Stimulated activated CD4-positive, alpha-beta T cell treated with anti-CD3 and anti-CD28 coated beads, Interleukin-12 subunit alpha, Interleukin-12 subunit beta, amount 100 ng/mL, for 4 hours (primary cell): ENCODE measurements around the gene ST6GALNAC1.

ENCODE experiments used
- DNase-seq: peaks from one replicate; pipeline ENCODE4 v3.0.0-alpha.2; 2020

ST6GALNAC1 gene, protein sequence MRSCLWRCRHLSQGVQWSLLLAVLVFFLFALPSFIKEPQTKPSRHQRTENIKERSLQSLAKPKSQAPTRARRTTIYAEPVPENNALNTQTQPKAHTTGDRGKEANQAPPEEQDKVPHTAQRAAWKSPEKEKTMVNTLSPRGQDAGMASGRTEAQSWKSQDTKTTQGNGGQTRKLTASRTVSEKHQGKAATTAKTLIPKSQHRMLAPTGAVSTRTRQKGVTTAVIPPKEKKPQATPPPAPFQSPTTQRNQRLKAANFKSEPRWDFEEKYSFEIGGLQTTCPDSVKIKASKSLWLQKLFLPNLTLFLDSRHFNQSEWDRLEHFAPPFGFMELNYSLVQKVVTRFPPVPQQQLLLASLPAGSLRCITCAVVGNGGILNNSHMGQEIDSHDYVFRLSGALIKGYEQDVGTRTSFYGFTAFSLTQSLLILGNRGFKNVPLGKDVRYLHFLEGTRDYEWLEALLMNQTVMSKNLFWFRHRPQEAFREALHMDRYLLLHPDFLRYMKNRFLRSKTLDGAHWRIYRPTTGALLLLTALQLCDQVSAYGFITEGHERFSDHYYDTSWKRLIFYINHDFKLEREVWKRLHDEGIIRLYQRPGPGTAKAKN

DNA sequence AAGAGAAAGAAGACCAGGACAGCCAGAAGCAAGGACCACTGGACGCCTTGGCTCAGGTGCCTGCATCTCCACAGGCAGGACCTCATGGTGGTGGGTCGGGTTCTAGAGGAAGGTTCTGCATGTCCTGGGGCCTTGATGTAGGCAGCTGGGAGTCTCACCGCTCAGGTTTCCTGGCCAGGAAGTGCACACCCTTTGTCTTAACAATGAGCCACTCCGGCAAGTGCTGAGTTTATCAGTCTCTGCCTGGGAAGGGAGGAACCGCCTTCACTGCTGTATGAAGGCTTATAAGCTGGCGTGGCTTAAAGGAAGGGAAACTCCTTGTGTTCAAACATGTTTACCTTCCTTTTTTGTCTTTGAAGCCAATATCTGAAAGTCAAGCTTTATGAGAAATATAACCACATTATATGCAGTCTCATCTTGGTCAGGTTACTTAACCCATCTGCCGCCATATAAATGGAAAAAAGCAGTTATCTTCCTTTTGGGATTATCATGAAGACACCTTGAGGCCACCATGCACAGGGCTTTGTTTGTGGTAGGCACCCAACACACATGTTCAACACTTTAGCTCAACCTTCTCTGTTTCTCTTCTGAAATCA is at the start of gene ST6GALNAC1:
ST6GALNAC1 (minus strand) TSS at position 205 of the 596 bp plus-strand sequence; CDS start at position 86, 119 bp downstream.
- no peak for DNase-seq

- no peak for DNase-seq
These were observed 48.0 kb upstream of the ST6GALNAC1 start for GRCh38 chr17:76691379-76692191.

- DNase-seq = no peak
These were observed 47.2 kb upstream of the ST6GALNAC1 start for GRCh38 chr17:76690596-76691280.

DNA sequence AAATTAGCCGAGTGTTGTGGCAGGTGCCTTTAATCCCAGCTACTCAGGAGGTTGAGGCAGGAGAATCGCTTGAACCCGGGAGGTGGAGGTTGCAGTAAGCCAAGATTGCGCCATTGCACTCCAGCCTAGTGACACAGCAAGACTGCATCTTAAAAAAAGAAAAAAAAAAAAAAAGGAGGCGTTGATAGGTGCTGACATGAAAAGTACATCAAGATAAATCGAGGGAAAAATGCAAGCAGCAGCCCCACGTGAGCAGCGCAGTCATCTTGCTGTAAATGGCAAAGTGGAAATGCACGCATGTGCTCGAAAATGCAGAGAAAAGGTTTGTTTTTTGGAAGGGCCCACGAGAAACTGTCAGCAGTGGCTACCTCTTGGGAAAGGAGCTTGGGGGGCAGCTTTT is 46.3 kb upstream of the ST6GALNAC1 start:
- DNase-seq = no peak

- no peak for DNase-seq
These were observed 44.6 kb upstream of the ST6GALNAC1 start for GRCh38 chr17:76688165-76688622.

DNA sequence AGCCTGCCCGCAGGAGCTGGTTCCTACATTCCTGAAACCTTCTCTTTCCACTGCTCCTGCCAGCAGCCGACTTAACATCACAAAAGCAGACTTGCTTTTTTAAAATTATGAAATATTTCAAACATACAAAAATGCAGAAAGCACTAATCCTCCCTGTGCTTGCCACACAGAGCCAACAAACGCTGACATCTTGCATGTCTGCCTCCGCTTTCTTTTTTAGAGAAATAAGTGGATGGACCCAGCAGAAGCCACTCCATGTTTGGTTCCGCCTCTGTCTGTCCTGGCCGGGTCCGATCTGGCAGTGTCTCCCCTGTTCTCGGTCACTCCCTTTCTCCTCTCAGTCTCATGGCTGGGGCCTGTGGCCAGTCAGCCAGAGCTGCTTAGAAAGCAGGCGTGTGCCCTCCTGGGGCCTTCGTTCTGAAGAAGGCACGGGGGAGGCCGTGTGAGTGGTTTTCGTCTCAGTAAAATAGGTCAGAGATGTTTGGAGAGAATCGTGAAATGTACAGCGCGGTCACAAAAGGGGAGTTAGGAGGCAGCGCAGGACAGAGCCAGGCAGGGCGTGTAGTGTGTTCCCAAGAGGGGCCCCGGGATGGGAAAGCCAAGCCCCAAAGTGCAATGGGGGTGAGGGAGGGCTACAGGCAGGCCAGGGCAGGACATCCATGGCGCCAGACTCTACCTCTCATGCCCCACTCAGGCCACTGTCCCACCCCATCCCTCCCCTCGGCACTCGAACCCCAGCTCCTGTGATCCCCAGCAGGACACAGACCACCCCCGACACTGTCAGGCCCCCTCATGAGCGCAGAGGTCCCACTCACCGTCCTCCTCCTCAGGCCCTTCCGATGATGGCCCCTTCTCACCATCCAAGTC is 44.0 kb upstream of the ST6GALNAC1 start:
- no peak for DNase-seq

DNA sequence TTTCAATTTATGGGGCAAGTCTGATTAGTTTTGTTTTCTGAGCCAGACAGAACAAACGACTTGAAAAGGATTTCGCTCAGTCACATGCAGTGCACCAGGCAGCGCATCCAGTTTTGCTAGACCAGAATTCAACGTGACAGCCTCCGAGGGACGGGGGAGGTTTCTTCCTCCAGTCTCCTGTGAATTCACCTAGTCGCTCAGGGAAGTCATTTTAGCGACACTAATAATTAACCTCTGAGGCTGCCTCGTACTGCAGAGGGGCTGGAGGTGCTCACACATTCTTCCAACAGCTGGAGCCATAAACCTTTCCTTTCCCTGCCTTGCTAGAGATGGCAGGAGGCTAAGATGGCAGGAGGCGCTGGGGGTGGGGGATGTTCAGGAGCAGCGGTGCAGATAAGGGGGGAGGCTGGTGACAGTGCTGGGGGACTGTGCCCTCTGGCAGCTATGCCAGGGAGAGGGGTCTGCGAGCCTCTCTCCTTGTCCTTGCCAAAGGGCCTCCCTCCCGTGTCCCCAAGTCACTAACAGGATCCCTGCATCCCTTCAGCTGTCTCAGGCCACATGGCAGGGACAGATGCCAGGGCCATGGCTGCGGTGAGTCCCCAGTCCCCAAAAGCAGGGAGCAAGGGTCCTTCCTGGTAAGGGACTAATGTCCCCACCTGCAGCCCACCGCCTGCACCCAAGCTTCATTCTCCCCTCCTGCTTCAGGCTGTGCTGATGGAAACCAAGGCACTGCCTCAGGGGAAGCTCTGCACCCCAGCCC is 43.2 kb upstream of the ST6GALNAC1 start:
- DNase-seq = no peak

DNA sequence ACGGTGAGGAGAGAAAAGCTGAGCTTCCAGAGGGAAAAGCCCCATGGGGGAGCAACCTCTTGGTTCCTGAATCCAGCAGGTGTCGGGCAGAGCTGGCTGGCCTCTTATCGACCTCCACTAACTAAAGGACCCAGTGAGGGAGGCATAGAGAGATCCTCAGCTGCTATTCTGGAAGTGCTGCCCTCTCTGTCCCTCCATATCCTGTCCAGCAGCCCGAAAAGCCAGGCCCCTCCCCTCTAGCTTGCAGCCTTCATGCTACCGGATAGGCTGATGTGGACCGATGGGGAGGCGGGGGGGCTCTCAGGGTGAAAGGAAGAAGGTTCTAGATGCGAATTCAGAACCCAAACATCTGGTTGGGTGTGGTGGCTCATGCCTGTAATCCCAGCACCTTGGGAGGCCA is 42.3 kb upstream of the ST6GALNAC1 start:
- no peak for DNase-seq

- no peak for DNase-seq
These were observed 41.8 kb upstream of the ST6GALNAC1 start for GRCh38 chr17:76685366-76685765.

GRCh38 chr17:76684756-76685155 is 41.2 kb upstream of the ST6GALNAC1 start:
- no peak for DNase-seq

GRCh38 chr17:76683921-76684745 is 40.6 kb upstream of the ST6GALNAC1 start:
- DNase-seq = no peak

- DNase-seq = no peak
These were observed 39.6 kb upstream of the ST6GALNAC1 start for GRCh38 chr17:76683011-76683755.

DNA sequence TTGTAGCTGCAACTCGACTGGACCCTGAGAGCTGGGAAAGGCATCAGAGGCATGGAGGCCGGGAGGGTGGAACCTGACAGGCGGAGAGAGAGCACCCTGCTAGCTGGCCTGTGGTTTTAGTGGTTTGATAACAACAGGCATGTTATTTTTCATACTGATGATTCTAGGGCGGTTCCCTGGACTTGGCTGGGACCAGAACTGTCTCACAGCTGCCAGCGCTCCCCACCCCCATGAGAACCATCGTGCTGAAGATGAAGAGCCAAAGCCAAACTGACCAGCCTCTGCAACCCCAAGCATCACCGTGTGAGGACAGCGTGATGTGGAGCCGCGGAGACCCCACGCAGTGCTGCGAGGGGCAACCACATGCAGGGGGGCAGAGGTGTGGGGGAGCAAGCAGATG is 38.7 kb upstream of the ST6GALNAC1 start:
- DNase-seq = no peak

DNA sequence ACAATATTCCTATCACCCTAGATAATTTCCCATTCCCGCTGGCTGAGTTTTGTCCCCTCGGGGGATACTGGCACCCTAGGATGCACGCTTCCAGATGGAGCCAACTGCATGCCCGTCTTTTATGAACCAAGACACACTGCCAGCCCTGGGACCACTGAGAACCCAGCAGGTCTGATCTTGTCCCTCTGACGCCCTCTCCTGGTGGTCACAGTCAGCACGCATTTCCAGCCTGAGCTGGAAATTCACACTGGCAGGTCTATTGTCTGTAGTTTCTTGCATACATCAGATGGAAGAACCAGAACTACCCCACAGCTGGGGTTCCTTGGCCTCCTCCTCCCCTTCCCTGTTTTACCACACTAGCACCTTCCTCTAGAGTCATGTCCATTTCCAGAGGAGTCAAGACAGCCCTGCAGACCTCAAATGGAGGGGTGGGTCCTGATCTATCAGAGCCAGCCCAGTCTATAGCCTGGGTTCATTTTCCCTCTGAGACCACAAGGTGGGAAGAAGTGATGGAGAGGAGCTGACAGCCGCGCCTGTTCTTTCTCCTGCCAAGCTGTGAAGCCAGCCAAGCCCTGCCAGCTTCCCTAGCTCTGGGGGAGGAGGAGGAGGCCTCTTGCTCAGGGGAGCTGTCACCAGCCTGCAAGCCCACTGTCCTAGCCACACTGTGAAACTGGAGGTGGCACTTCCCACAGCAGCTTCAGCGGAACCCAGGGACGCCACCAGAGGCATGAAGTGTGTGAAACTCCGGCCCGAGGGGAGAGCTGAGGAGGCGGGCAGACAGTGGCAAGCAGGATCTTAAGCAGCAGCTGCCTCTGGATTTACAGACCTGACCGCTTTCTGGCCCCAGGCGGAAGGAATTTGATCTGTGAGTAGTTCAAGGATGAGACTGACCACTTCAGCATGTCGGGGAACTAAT is 37.9 kb upstream of the ST6GALNAC1 start:
- DNase-seq = peak; percentile 55

DNA sequence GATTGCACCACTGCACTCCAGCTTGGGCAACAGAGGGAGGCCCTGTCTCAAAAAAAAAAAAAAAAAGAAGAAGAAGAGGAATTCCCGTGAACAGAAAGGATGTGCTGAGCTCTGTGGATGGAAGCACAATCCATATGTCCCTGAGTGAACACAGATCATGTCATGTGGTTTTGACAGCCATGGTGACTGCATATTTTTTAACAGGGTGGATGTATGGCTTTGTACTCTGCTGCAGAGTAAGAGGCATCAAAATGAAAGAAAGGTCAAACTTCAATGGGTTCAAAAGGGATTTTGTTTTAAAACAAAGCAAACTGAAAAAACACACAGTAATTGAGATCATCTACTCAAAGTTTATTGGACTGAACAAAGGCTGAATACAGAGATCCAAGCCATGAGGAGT is 35.7 kb upstream of the ST6GALNAC1 start:
- no peak for DNase-seq

GRCh38 chr17:76678330-76678729 is 34.8 kb upstream of the ST6GALNAC1 start:
- no peak for DNase-seq

DNA sequence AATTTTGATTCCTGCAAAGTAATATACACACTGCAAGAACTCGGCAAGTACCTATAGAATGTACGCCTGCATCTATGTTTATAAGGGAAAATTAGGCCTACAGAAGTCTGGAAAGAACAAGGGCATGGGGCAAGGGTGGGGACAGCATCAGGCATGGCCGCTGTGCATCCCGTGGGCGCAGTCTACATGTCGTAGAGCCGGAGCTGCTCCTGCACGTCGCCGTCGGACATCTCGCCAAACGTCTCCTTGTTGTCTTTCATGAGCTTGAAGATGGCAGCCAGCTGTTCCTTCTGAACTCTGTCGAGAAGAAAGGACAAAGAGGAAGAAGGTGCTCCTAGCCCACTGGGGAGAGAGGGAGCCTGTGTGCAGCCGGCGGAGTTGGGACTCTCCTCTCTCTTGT is 33.8 kb upstream of the ST6GALNAC1 start:
- no peak for DNase-seq

DNA sequence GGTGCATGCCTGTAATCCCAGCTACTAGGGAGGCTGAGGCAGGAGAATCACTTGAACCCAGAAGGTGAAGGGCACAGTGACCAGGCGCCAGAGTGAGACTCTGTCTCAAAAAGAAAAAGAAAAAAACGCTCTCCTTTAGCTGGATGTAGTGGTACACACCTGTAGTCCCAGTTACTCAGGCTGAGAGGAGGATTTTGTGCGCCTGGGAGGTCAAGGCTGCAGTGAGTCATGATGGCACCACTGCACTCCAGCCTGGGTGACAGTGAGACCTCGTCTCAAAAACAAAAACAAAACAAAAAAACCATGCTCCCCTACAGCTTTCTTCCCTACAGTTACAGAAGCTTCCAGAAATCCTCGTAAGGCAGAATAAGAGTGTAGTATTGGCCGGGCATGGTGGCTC is 33.1 kb upstream of the ST6GALNAC1 start:
- DNase-seq = no peak
